A673 (cell line): ENCODE results near the gene CDH9. TPM values are rescaled to one million over a fixed set of nuclear protein-coding genes. Genes with fewer than 3 reads are reported as not detected.
A peak's percentile ranks its signal among the peaks of the same experiment; 100 is the strongest.

Experiments
- BruUV-seq: library from RNA; stranded (reverse); fragments of 400-500 nt; replicated peaks from 2 replicates; lab custom pipeline; 2021; lab: Mats Ljungman, UMichigan
- CTCF ChIA-PET: fragments of 300-600 bp; sonication (Branson Sonifier 250); formaldehyde crosslinking; loops from one replicate; lab custom pipeline; 2022; ENCODE audit warnings: antibody characterized with exemption; lab: Charles Lee
- POLR2A ChIA-PET: fragments of 300-600 bp; sonication (Branson Sonifier 250); formaldehyde crosslinking; loops from one replicate; lab custom pipeline; 2022; ENCODE audit warnings: antibody characterized with exemption; ENCODE audit not compliant: low non-redundant PET; lab: Charles Lee
- DNase-seq: peaks from one replicate; pipeline ENCODE4 v3.0.0-alpha.2; 2015; ENCODE audit warnings: low spot score
- H3K27ac ChIP-seq: fragments of 200-600 bp; sonication (generic); 2 replicates; pipeline ENCODE4 v1.5.1; 2016; ENCODE audit warnings: mixed run types, low read depth, mild to moderate bottlenecking, mixed read lengths, antibody characterized with exemption, low read length; ENCODE audit not compliant: poor library complexity, severe bottlenecking
- H3K27me3 ChIP-seq: fragments of 200-600 bp; sonication (generic); replicated peaks from 2 replicates; pipeline ENCODE4 v1.6.1; 2017; ENCODE audit warnings: mixed run types, low read depth, mild to moderate bottlenecking, mixed read lengths, antibody characterized with exemption, low read length; ENCODE audit not compliant: insufficient read depth, poor library complexity
- H3K36me3 ChIP-seq: fragments of 200-600 bp; sonication (generic); 2 replicates; pipeline ENCODE4 v1.6.1; 2016; ENCODE audit warnings: mixed run types, mild to moderate bottlenecking, mixed read lengths, antibody characterized with exemption, low read length; ENCODE audit not compliant: insufficient read depth, poor library complexity, severe bottlenecking
- H3K4me1 ChIP-seq: fragments of 200-600 bp; sonication (generic); 2 replicates; pipeline ENCODE4 v1.6.1; 2017; ENCODE audit warnings: mixed run types, mild to moderate bottlenecking, mixed read lengths, antibody characterized with exemption, low read length; ENCODE audit not compliant: insufficient read depth, poor library complexity, severe bottlenecking
- H3K4me3 ChIP-seq: fragments of 200-600 bp; sonication (generic); 2 replicates; pipeline ENCODE4 v1.5.1; 2016; ENCODE audit warnings: low read depth, mixed run types, mild to moderate bottlenecking, mixed read lengths, low read length; ENCODE audit not compliant: poor library complexity, severe bottlenecking
- H3K9me3 ChIP-seq: fragments of 200-600 bp; sonication (generic); 2 replicates; pipeline ENCODE4 v1.6.1; 2016; ENCODE audit warnings: mixed run types, low read depth, mild to moderate bottlenecking, mixed read lengths, antibody characterized with exemption, low read length; ENCODE audit not compliant: poor library complexity, severe bottlenecking
- EZH2 ChIP-seq: fragments of 200-600 bp; sonication (generic); IDR thresholded peaks from 2 replicates; pipeline ENCODE4 v1.6.1; 2017; ENCODE audit warnings: borderline replicate concordance, low read depth, mild to moderate bottlenecking, mixed read lengths, antibody characterized with exemption, low read length; ENCODE audit not compliant: poor library complexity, severe bottlenecking
- intact Hi-C: fragments of 100-400 bp; cut with micrococcal nuclease; formaldehyde crosslinking; loops from one replicate; pipeline ENCODE4 v1.10.0; 2022; ENCODE audit not compliant: unreplicated experiment
- total RNA-seq: library from RNA; stranded (reverse); gene quantifications from 2 replicates; pipeline ENCODE4 v1.2.3, GENCODE V29; 2021
- TF ChIP-seq, protein P1 (sequence below): fragments of 300-800, 200-600 bp; sonication (generic); conservative IDR thresholded peaks from 2 replicates; pipeline ENCODE4 v1.5.1; 2017; ENCODE audit warnings: low read depth, mild to moderate bottlenecking, antibody characterized with exemption, low read length, moderate library complexity, mixed read lengths

CDH9 gene
- total RNA-seq, 1 experiment from 2014 or later: not detected

DNA sequence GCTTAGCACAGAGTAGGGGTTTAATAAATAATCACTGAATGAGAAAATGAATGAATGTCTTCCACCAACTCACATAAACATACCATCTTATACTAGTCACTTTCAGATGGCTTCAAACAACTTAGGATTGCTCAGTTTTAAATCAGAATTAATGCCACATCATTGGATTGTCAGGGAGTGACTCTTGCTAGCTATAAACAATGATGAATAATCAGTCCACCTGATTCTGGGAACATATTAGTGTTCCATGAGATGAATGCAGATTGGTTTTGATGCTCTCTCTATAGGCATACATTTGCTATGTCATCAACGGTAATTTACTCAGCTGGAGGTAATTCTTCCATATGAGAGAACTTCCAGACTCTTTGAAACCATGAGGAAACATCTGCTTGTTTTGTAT lies 97.4 kb downstream of the CDH9 start:
- no peaks in the 10 kb centered on the region for H3K4me1 ChIP-seq
- TF ChIP-seq, protein P1, sequence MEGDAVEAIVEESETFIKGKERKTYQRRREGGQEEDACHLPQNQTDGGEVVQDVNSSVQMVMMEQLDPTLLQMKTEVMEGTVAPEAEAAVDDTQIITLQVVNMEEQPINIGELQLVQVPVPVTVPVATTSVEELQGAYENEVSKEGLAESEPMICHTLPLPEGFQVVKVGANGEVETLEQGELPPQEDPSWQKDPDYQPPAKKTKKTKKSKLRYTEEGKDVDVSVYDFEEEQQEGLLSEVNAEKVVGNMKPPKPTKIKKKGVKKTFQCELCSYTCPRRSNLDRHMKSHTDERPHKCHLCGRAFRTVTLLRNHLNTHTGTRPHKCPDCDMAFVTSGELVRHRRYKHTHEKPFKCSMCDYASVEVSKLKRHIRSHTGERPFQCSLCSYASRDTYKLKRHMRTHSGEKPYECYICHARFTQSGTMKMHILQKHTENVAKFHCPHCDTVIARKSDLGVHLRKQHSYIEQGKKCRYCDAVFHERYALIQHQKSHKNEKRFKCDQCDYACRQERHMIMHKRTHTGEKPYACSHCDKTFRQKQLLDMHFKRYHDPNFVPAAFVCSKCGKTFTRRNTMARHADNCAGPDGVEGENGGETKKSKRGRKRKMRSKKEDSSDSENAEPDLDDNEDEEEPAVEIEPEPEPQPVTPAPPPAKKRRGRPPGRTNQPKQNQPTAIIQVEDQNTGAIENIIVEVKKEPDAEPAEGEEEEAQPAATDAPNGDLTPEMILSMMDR: no peak
- no peak for TF ChIP-seq EZH2
- no peaks in the 10 kb centered on the region for H3K36me3 ChIP-seq
- POLR2A ChIA-PET: no interaction called here
- H3K27me3 ChIP-seq: no peaks in the 10 kb centered on the region
- H3K27ac ChIP-seq: no peak overlapping the region
- no TSS peak for BruUV-seq
- H3K4me3 ChIP-seq: no peak overlapping the region
- peak; percentile 2 for DNase-seq
- CTCF ChIA-PET: no interaction called here
- intact Hi-C loops: no loop called here
- H3K9me3 ChIP-seq: no peaks in the 10 kb centered on the region

DNA sequence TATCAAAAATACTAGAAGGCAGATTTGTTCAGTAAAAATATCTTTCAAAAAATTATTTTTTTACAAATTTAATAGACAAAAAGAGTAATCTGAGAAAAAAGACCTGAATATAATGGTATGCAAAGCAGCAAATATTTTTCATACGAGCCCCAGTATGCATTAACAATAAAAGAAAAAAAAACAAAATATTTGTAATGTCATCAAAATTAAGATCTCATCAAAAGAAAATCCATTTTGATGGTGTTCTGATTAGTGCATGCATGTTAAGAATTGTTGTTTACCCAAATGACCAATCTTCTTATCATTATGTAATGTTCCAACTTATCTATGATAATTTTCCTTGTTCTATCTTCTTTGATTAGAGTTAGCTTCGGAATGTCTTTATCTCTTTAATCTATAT lies 106.1 kb downstream of the CDH9 start:
- no peak overlapping the region for H3K27ac ChIP-seq
- H3K4me1 ChIP-seq: no peaks in the 10 kb centered on the region
- POLR2A ChIA-PET: no interaction called here
- no peak for DNase-seq
- H3K9me3 ChIP-seq: no peaks in the 10 kb centered on the region
- no TSS peak for BruUV-seq
- no peak for TF ChIP-seq EZH2
- TF ChIP-seq, protein P1: no peak
- H3K4me3 ChIP-seq: no peak overlapping the region
- H3K27me3 ChIP-seq: no peaks in the 10 kb centered on the region
- CTCF ChIA-PET: no interaction called here
- intact Hi-C loops: no loop called here
- H3K36me3 ChIP-seq: no peaks in the 10 kb centered on the region

DNA sequence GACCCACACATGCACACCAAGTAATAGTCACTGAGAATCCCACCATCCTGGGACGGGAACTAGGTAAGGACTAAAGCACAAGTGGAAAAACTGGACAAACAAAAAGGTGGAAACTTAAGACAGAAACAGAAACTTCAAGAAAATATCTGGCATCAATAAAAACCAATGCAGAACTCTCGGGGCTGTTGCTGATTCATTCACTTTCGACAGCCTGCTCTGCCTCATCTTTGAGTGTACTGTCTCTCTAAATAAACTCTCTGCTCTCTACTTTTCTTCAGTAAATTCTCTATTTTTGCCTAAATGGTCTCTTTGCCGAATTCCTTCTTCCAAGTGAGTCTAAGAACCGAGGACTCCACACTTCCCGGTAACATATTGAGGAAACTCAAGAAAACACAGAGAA lies 116.9 kb downstream of the CDH9 start:
- no TSS peak for BruUV-seq
- no peak for DNase-seq
- H3K27me3 ChIP-seq: no peaks in the 10 kb centered on the region
- intact Hi-C loops: no loop called here
- ChIA-PET CTCF (no interaction called here), POLR2A (no interaction called here)
- H3K27ac ChIP-seq: no peak overlapping the region
- no peaks in the 10 kb centered on the region for H3K9me3 ChIP-seq
- no peaks in the 10 kb centered on the region for H3K36me3 ChIP-seq
- no peak overlapping the region for H3K4me3 ChIP-seq
- no peak for TF ChIP-seq EZH2
- TF ChIP-seq, protein P1: no peak
- H3K4me1 ChIP-seq: no peaks in the 10 kb centered on the region
